Prostate gland (tissue), 2 donors: ENCODE measurements around the gene EIF3F. TPM values are rescaled to one million over a fixed set of nuclear protein-coding genes. Genes with fewer than 3 reads are reported as not detected.

ENCODE experiments used
- DNase-seq: peaks from one replicate; pipeline ENCODE4 v3.0.0-alpha.2; 2019; ENCODE audit warnings: low spot score
- H3K27ac ChIP-seq, 2 donors: fragments of 200-600 bp; sonication (generic); 2 replicates each; pipeline ENCODE4 v1.5.1; 2017 to 2019
- H3K27me3 ChIP-seq: fragments of 200-600 bp; sonication (generic); replicated peaks from 2 replicates; pipeline ENCODE4 v1.5.1; 2019; ENCODE audit not compliant: insufficient read depth
- H3K36me3 ChIP-seq, 2 donors: fragments of 200-600 bp; sonication (generic); 1 replicate in 1 of 2; 2 replicates in 1 of 2; pipeline versions ENCODE4 v1.5.1 to v1.8.1; 2017 to 2019
- H3K4me1 ChIP-seq: fragments of 200-600 bp; sonication (generic); replicated peaks from 2 replicates; pipeline ENCODE4 v1.5.1; 2019
- H3K4me3 ChIP-seq, 2 donors: fragments of 200-600 bp; sonication (generic); 2 replicates each; pipeline ENCODE4 v1.5.1; 2017 to 2019
- H3K9me3 ChIP-seq: fragments of 200-600 bp; sonication (generic); 2 replicates; pipeline ENCODE4 v1.5.1; 2017
- POLR2A ChIP-seq: fragments of 450-650 bp; IDR thresholded peaks from one replicate; pipeline ENCODE4 v1.6.1; 2016; ENCODE audit warnings: antibody characterized with exemption, mild to moderate bottlenecking
- POLR2AphosphoS5 ChIP-seq: sonication (generic); formaldehyde crosslinking; IDR thresholded peaks from one replicate; pipeline ENCODE4 v1.6.1; 2017; ENCODE audit warnings: antibody characterized with exemption
- WGBS: methylation state at CpG from one replicate; pipeline ENCODE4 v1.1.5; 2018; 5-methylcytosine and 5-hydroxymethylcytosine counted together
- intact Hi-C: fragments of 100-400 bp; cut with DNase I; formaldehyde crosslinking; loops from one replicate; pipeline ENCODE4 v1.14.2; 2022
- total RNA-seq, 2 donors: library from RNA; depleted of rRNA; stranded (reverse); fragments of >200 nt; gene quantifications; one replicate each; pipeline ENCODE4 v1.1.0, GENCODE V29; 2016
- TF ChIP-seq, protein P1 (sequence below), 4 experiments: fragments of 200-600 bp in 2 of 4; fragments of 450-650 bp in 2 of 4; sonication (generic) in 2 of 4; IDR thresholded peaks; 1 replicate in 3 of 4; 2 replicates in 1 of 4; pipeline ENCODE4 v1.5.1; 2016 to 2019; ENCODE audit warnings: antibody characterized with exemption in 4 of 4, mild to moderate bottlenecking in 2 of 4, moderate library complexity in 2 of 4

Gene EIF3F
- total RNA-seq, 2 donors from 2014 or later = 321 to 473 TPM

GRCh38 chr11:7973011-7973410, 14.1 kb upstream of the EIF3F start:
- no peak overlapping the region for H3K27ac ChIP-seq
- no peak for DNase-seq
- no peaks in the 10 kb centered on the region for H3K4me1 ChIP-seq
- intact Hi-C loops = no loop called here
- H3K9me3 ChIP-seq = no peaks in the 10 kb centered on the region
- H3K4me3 ChIP-seq = no peak overlapping the region
- TF ChIP-seq POLR2A (no peak), POLR2AphosphoS5 (no peak)
- TF ChIP-seq, protein P1, sequence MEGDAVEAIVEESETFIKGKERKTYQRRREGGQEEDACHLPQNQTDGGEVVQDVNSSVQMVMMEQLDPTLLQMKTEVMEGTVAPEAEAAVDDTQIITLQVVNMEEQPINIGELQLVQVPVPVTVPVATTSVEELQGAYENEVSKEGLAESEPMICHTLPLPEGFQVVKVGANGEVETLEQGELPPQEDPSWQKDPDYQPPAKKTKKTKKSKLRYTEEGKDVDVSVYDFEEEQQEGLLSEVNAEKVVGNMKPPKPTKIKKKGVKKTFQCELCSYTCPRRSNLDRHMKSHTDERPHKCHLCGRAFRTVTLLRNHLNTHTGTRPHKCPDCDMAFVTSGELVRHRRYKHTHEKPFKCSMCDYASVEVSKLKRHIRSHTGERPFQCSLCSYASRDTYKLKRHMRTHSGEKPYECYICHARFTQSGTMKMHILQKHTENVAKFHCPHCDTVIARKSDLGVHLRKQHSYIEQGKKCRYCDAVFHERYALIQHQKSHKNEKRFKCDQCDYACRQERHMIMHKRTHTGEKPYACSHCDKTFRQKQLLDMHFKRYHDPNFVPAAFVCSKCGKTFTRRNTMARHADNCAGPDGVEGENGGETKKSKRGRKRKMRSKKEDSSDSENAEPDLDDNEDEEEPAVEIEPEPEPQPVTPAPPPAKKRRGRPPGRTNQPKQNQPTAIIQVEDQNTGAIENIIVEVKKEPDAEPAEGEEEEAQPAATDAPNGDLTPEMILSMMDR (IDR thresholded peaks at IDR 0.05) = no peak
- no peaks in the 10 kb centered on the region for H3K36me3 ChIP-seq
- 78% methylated on average over 5 of the region's 5 CpGs for WGBS
- no peaks in the 10 kb centered on the region for H3K27me3 ChIP-seq

DNA sequence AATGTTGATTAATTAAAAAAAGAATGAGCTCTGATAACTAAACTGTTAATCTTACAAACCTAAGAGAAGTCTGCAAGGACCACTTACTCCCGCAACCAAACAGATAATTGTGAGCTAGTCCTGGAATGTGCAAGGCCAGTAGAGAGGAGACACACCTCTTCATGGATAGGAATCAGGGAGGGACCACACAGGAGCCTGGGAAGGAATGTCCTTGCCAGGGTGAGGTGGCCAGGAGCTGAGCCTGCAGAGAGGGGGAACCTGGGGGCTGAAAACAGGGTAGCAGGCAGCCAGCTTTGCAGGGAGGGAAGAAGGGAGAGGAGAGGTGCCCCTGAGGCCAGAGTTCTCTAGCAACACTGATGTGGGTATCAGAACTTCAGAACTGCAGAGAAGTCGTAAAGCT, 12.5 kb upstream of the EIF3F start:
- H3K4me3 ChIP-seq = no peak overlapping the region
- H3K27me3 ChIP-seq = no peaks in the 10 kb centered on the region
- no peaks in the 10 kb centered on the region for H3K4me1 ChIP-seq
- no peak overlapping the region for H3K27ac ChIP-seq
- intact Hi-C loops = no loop called here
- H3K36me3 ChIP-seq = no peaks in the 10 kb centered on the region
- WGBS = 88% methylated on average over 2 of the region's 2 CpGs
- H3K9me3 ChIP-seq = no peaks in the 10 kb centered on the region
- no peak for DNase-seq
- no peak for TF ChIP-seq POLR2A
- TF ChIP-seq POLR2AphosphoS5 = no peak
- TF ChIP-seq, protein P1 (IDR thresholded peaks at IDR 0.05) = no peak

DNA sequence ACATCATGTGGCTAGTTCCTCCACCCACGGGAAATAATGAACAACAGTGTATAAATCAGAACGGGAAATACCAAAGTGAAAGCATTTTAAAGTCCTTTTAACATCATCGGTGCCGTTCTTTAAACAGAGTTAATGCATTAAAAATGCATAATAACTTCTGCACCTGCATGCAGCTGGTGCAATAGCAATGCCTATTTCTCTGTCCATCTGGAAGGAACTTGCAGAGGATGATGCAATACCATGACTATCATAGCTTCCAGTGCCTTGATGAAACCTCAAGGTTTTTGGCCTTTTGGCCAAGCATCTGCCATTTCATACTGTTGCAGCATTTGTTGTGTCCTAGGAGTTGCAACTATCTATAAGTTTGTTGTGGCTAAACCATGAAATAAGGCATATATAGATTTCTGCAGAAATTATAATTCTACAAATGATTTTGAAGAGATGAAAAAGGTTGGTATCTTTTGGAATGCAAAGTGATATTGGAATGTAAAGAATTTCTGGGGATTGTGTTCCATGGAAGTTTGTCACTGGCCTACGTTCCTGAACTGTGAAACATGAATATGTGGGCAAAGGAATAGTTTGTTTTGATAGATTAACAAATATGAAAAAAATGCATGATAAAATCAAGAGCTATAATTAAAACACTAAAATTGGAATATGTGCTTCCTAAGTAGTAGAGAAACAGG, 9.8 kb upstream of the EIF3F start:
- 57% methylated on average over 5 of the region's 5 CpGs for WGBS
- Histone ChIP-seq H3K27ac (no peak overlapping the region), H3K4me3 (no peak overlapping the region), H3K4me1 (no peaks in the 10 kb centered on the region), H3K9me3 (no peaks in the 10 kb centered on the region), H3K36me3 (no peaks in the 10 kb centered on the region), H3K27me3 (no peaks in the 10 kb centered on the region)
- DNase-seq = no peak
- TF ChIP-seq POLR2AphosphoS5 (no peak), POLR2A (no peak)
- TF ChIP-seq, protein P1 (IDR thresholded peaks at IDR 0.05) = no peak
- intact Hi-C loops = no loop called here

- intact Hi-C loops = no loop called here
- no peak for DNase-seq
- H3K4me3 ChIP-seq = no peak overlapping the region
- no peaks in the 10 kb centered on the region for H3K36me3 ChIP-seq
- WGBS = 75% methylated on average over 1 of the region's 1 CpG
- no peak overlapping the region for H3K27ac ChIP-seq
- no peaks in the 10 kb centered on the region for H3K27me3 ChIP-seq
- no peaks in the 10 kb centered on the region for H3K9me3 ChIP-seq
- TF ChIP-seq, protein P1 (IDR thresholded peaks at IDR 0.05) = no peak
- TF ChIP-seq POLR2AphosphoS5 = no peak
- TF ChIP-seq POLR2A = no peak
- no peaks in the 10 kb centered on the region for H3K4me1 ChIP-seq
Observed at GRCh38 chr11:7981619-7982157, 5.4 kb upstream of the EIF3F start.

GRCh38 chr11:7982582-7983119, 4.5 kb upstream of the EIF3F start:
- intact Hi-C loops = no loop called here
- no peak for DNase-seq
- Histone ChIP-seq H3K36me3 (no peaks in the 10 kb centered on the region), H3K9me3 (no peaks in the 10 kb centered on the region), H3K4me3 (no peak overlapping the region), H3K27me3 (no peaks in the 10 kb centered on the region), H3K4me1 (no peaks in the 10 kb centered on the region), H3K27ac (no peak overlapping the region)
- TF ChIP-seq POLR2A (no peak), POLR2AphosphoS5 (no peak)
- TF ChIP-seq, protein P1 (IDR thresholded peaks at IDR 0.05) = no peak
- 83% methylated on average over 1 of the region's 1 CpG for WGBS
